H1 (cell line): ENCODE results near the gene GNAI1. TPM values are rescaled to one million over a fixed set of nuclear protein-coding genes. Genes with fewer than 3 reads are reported as not detected.

Experiments used
- BACH1 ChIP-seq: IDR thresholded peaks from 2 replicates; pipeline ENCODE4 v1.6.1; 2012; ENCODE audit warnings: low read length, improper control_type of control experiment
- EZH2 ChIP-seq: fragments of 200-600 bp; sonication (generic); IDR thresholded peaks from 2 replicates; pipeline ENCODE4 v1.7.1; 2012; ENCODE audit warnings: low read depth, mild to moderate bottlenecking, moderate library complexity, low read length, inconsistent platforms; ENCODE audit not compliant: severe bottlenecking
- POLR2A ChIP-seq, 2 experiments: IDR thresholded peaks; 1 replicate in 1 of 2; 2 replicates in 1 of 2; pipeline ENCODE4 v1.6.1; 2011; ENCODE audit warnings: low read depth in 2 of 2, low read length in 2 of 2, mild to moderate bottlenecking in 2 of 2; ENCODE audit errors: control extremely low read depth in 1 of 2
- RNF2 ChIP-seq: fragments of 200-900, 300-1000 bp; sonication (generic); IDR thresholded peaks from 2 replicates; pipeline ENCODE4 v1.7.1; 2016; ENCODE audit warnings: borderline replicate concordance, low read depth, mild to moderate bottlenecking, antibody characterized with exemption, low read length; ENCODE audit not compliant: poor library complexity, severe bottlenecking; ENCODE audit errors: missing control alignments
- polyA plus RNA-seq, 7 experiments: library from polyadenylated mRNA; depleted of rRNA in 3 of 7; stranded (reverse) in 5 of 7; unstranded in 2 of 7; fragments of >200 nt in 5 of 7; fragments of 200-250 nt in 2 of 7; gene quantifications; 1 replicate in 5 of 7; 2 replicates in 1 of 7; 4 replicates in 1 of 7; pipeline versions ENCODE4 v1.2.1 to v1.2.3, GENCODE V29; 2011 to 2013; ENCODE audit warnings: missing spikeins in 2 of 7, mixed read lengths in 2 of 7
- total RNA-seq: library from RNA; stranded (reverse); fragmentation: NEBNext Ultra II Directional; extraction: Animal tissue kit (Norgen Biotek cat#: 25700); gene quantifications from 2 replicates; pipeline ENCODE4 v1.2.1, GENCODE V29; 2021

The GNAI1 gene
- total and polyA plus RNA-seq, 2 of the 8 experiments (the other 6 are each of a cell fraction or from before 2014, with no cell fraction given) = 8.0 to 29.5 TPM

GRCh38 chr7:80146545-80147182 lies 12.0 kb downstream of the GNAI1 start (continued):
- TF ChIP-seq BACH1 (no peak), EZH2 (no peak), RNF2 (no peak), POLR2A (IDR thresholded peaks at IDR 0.05; ENCODE audit: control extremely low read depth in 1 of 2, low read depth in 2 of 2, low read length in 2 of 2) (no peak)
